Measurements from ENCODE around the gene HRH1.

DNA sequence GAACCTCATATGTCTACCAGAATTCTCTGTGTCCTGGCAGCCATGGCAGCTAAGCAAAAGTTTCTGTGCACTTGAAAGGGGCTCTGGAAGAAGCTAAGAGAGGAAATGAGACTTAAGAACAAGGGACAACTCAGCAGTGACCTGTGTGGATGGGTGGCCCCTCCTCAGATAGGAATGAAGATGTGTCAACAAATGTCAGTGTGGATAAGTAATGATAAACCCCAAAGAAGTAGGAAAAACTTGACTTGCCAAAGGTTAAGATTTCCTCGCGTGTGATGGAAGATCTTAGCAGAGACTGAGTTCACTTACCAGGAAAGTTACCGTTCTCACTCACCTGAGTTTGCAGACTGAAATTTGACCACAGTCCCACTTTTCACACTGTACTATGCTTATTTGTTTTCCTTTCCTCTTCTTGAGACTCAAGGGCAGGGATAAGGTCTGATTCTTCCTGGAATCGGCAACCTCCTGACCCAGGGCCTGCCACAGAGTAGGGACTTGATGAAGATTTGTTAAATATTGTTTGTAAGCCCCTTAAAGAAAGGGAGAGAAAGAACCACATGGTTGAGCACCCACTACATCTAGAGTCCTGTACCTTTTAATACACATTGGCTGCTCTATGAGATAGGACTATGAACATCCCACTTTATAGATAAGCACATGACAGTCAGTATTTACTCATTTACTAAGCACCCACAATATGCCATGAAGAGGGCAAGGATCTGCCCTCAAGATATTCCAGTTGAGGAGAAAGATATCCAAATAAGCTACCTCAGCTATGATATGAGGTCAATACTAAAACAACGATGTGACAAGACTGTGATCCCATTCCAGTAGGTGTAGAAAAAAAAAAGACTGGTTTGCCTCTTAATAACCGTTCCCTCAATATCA is 7.3 kb upstream of the HRH1 start:
- TF ChIP-seq, protein P1, sequence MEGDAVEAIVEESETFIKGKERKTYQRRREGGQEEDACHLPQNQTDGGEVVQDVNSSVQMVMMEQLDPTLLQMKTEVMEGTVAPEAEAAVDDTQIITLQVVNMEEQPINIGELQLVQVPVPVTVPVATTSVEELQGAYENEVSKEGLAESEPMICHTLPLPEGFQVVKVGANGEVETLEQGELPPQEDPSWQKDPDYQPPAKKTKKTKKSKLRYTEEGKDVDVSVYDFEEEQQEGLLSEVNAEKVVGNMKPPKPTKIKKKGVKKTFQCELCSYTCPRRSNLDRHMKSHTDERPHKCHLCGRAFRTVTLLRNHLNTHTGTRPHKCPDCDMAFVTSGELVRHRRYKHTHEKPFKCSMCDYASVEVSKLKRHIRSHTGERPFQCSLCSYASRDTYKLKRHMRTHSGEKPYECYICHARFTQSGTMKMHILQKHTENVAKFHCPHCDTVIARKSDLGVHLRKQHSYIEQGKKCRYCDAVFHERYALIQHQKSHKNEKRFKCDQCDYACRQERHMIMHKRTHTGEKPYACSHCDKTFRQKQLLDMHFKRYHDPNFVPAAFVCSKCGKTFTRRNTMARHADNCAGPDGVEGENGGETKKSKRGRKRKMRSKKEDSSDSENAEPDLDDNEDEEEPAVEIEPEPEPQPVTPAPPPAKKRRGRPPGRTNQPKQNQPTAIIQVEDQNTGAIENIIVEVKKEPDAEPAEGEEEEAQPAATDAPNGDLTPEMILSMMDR (IDR thresholded peaks at IDR 0.05) = no peak
- TF ChIP-seq POLR2A (IDR thresholded peaks at IDR 0.05) = no peak

All from esophagus squamous epithelium (tissue), 4 donors.